ENCODE results near the gene RPL23.
A peak's percentile ranks its signal among the peaks of the same experiment; 100 is the strongest.

The RPL23 gene

GRCh38 chr17:38883592-38884526 is 30.3 kb upstream of the RPL23 start:
- DNase-seq: no peak

- DNase-seq: no peak
Measured at GRCh38 chr17:38882870-38883269, 29.3 kb upstream of the RPL23 start.

GRCh38 chr17:38881600-38882191 is 28.2 kb upstream of the RPL23 start:
- DNase-seq: no peak

GRCh38 chr17:38879878-38880665 is 26.6 kb upstream of the RPL23 start:
- no peak for DNase-seq

- peak; percentile 74 for DNase-seq
Measured at GRCh38 chr17:38877130-38877851, 23.8 kb upstream of the RPL23 start.

GRCh38 chr17:38875477-38876075 is 22.1 kb upstream of the RPL23 start:
- DNase-seq: no peak

- no peak for DNase-seq
Measured at GRCh38 chr17:38874505-38875400, 21.2 kb upstream of the RPL23 start.

GRCh38 chr17:38873640-38874380 is 20.3 kb upstream of the RPL23 start:
- no peak for DNase-seq

GRCh38 chr17:38872671-38873385 is 19.3 kb upstream of the RPL23 start:
- DNase-seq: no peak

GRCh38 chr17:38872027-38872511 is 18.5 kb upstream of the RPL23 start:
- no peak for DNase-seq

GRCh38 chr17:38871247-38872015 is 17.9 kb upstream of the RPL23 start:
- DNase-seq: no peak

- DNase-seq: no peak
Measured at GRCh38 chr17:38870259-38871165, 17.0 kb upstream of the RPL23 start.

GRCh38 chr17:38869526-38870258 is 16.2 kb upstream of the RPL23 start, which contains the start of gene LASP1:
Gene LASP1, plus strand, starts transcription at chr17:38870058. Its CDS starts 132 bp downstream, at chr17:38870190.
- DNase-seq: peak; percentile 79

- DNase-seq: peak; percentile 52
Measured at GRCh38 chr17:38868817-38869525, 15.4 kb upstream of the RPL23 start.

- DNase-seq: peak; percentile 87
Measured at GRCh38 chr17:38867968-38868816, 14.7 kb upstream of the RPL23 start.

Measured in NCI-H526 treated with DMSO at 0.1 percent for 48 hours (cell line).